Dedifferentiated amniotic fluid mesenchymal stem cell (primary cell): ENCODE measurements around the gene UCHL5.

Experiments
- DNase-seq: peaks from one replicate; pipeline ENCODE4 v3.0.0-alpha.2; 2016; ENCODE audit errors: extremely low spot score

Gene UCHL5

DNA sequence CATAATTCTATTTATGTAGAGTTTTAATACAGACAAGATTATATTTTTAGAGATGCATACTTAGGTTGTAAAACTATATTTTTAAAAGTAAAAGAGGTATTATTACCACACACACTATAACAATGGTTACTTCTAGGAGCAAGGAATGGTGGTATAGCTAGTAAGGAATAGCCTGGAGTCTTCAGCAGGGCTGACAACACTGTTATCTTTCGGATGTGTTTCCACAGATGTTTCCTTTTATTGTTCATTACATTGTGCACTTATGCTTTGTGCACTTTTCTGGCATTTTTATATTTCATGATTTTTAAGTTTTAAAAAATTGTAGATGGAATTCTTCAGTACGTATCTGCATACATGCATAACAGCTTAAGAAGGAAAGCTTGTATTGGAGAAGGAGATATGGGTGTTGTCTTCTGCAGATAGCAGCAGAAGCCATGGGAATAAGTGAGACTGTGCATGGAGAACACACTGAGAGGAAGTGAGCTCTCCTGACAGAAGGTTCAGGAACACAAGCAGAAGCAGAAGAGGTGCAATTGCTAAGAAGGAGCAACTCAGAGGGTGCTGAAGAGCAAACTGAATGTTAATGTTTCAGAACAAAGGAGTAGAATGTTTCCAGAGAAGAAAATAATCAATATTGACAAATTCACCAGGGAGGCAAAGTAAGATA, 91.8 kb downstream of the UCHL5 start:
- DNase-seq, result no peak

DNA sequence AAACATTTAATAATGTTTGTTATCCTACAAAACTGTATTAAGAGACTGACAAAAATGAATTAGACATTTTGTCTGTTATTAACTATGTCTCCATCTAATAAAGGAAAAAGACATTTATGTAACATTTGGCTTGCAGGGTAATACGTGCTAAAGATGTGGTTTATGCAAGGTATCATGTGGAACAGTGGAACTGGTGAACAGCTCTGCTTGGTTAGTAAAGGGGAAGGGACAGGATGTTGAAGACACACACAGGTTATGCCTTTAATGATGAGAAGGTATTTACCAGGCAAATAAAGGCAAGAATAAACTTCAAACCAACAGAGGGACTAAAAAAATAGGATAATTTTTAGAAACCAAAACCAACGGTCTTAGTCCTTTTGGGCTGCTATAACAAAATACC, 93.1 kb downstream of the UCHL5 start:
- no peak for DNase-seq

DNA sequence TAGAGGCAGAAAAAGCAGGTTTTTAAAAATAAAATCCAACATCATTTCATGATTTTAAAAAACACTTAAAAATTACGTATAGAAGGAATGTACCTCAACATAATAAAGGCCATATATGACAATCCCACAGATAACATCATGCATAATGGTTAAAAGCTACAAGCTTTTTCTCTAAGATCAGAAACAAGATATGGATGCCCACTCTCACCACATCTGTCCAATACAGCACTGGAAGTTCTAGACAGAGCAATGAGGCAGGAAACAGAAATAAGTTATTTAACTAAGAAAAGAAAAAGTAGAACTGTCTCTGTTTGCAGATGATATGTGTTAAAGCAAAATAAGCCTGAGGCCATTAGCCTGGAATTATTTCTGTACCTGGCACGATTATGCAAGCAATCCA, 96.3 kb downstream of the UCHL5 start:
- DNase-seq, result no peak
